Neutrophil (primary cell): Measurements from ENCODE around the gene CALML3.

Source experiments
- H3K27ac ChIP-seq: fragments of 200-600 bp; sonication (generic); 2 replicates; pipeline ENCODE4 v1.5.1; 2016; ENCODE audit warnings: mild to moderate bottlenecking, moderate library complexity
- H3K27me3 ChIP-seq: fragments of 200-600 bp; sonication (generic); 2 replicates; pipeline ENCODE4 v1.6.0; 2016; ENCODE audit warnings: mild to moderate bottlenecking
- H3K36me3 ChIP-seq: fragments of 200-600 bp; sonication (generic); 2 replicates; pipeline ENCODE4 v1.5.1; 2017
- H3K4me1 ChIP-seq, 2 experiments: fragments of 200-600 bp in 1 of 2; sonication (generic) in 1 of 2; 1 replicate in 1 of 2; 2 replicates in 1 of 2; pipeline versions ENCODE4 v1.5.1 to v1.6.1; 2013 to 2016; ENCODE audit warnings: low read depth in 1 of 2, low read length in 1 of 2, mild to moderate bottlenecking in 1 of 2, moderate library complexity in 1 of 2; ENCODE audit not compliant: control insufficient read depth in 1 of 2, insufficient read depth in 1 of 2
- H3K4me3 ChIP-seq, 2 experiments: fragments of 200-600 bp in 1 of 2; sonication (generic) in 1 of 2; 1 replicate in 1 of 2; 2 replicates in 1 of 2; pipeline ENCODE4 v1.5.1; 2013 to 2016; ENCODE audit warnings: low read depth in 1 of 2, low read length in 1 of 2, mild to moderate bottlenecking in 1 of 2, moderate library complexity in 1 of 2
- H3K9me3 ChIP-seq: fragments of 200-600 bp; sonication (generic); 2 replicates; pipeline ENCODE4 v1.5.1; 2016
- TF ChIP-seq, protein P1 (sequence below): fragments of 200-600 bp; sonication (generic); IDR thresholded peaks from 2 replicates; pipeline ENCODE4 v1.5.1; 2016; ENCODE audit warnings: antibody characterized with exemption

The CALML3 gene

GRCh38 chr10:5573968-5574641, 49.3 kb downstream of the CALML3 start:
- H3K4me1 ChIP-seq = no peaks in the 10 kb centered on the region
- H3K36me3 ChIP-seq = no peaks in the 10 kb centered on the region
- no peak overlapping the region for H3K27ac ChIP-seq
- H3K27me3 ChIP-seq = no peaks in the 10 kb centered on the region
- no peak overlapping the region for H3K4me3 ChIP-seq
- TF ChIP-seq, protein P1, sequence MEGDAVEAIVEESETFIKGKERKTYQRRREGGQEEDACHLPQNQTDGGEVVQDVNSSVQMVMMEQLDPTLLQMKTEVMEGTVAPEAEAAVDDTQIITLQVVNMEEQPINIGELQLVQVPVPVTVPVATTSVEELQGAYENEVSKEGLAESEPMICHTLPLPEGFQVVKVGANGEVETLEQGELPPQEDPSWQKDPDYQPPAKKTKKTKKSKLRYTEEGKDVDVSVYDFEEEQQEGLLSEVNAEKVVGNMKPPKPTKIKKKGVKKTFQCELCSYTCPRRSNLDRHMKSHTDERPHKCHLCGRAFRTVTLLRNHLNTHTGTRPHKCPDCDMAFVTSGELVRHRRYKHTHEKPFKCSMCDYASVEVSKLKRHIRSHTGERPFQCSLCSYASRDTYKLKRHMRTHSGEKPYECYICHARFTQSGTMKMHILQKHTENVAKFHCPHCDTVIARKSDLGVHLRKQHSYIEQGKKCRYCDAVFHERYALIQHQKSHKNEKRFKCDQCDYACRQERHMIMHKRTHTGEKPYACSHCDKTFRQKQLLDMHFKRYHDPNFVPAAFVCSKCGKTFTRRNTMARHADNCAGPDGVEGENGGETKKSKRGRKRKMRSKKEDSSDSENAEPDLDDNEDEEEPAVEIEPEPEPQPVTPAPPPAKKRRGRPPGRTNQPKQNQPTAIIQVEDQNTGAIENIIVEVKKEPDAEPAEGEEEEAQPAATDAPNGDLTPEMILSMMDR = no peak
- H3K9me3 ChIP-seq = no peaks in the 10 kb centered on the region

DNA sequence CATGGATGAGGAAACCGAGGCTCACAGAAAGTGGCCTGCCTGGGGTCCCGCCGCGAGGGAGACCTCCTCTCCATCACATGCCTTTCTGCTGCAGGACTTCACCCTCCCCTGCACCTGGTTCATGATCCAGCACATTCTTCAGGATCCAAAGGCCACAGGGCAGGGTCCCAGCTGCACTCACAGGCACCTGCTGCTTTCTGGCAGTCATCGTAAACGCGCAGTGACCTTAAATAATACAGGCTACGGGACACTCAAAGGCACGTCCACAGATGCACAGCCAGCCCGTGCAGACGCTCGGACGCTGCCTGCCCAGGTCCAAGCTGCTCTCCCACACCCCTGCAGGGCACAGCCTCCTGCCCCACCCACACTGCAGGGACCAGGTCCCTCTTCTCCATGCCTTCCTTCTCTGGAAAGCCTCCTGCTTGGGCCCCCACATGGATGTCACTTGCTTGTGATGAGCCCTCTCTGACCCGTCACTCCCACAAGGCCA, 49.9 kb downstream of the CALML3 start:
- no peaks in the 10 kb centered on the region for H3K9me3 ChIP-seq
- H3K36me3 ChIP-seq = no peaks in the 10 kb centered on the region
- H3K4me3 ChIP-seq = no peak overlapping the region
- no peaks in the 10 kb centered on the region for H3K4me1 ChIP-seq
- TF ChIP-seq, protein P1 = no peak
- H3K27ac ChIP-seq = no peak overlapping the region
- H3K27me3 ChIP-seq = no peaks in the 10 kb centered on the region

- Histone ChIP-seq H3K4me1 (no peaks in the 10 kb centered on the region), H3K9me3 (no peaks in the 10 kb centered on the region), H3K36me3 (no peaks in the 10 kb centered on the region), H3K27ac (no peak overlapping the region), H3K27me3 (no peaks in the 10 kb centered on the region), H3K4me3 (no peak overlapping the region)
- TF ChIP-seq, protein P1 = no peak
Measured at GRCh38 chr10:5575144-5575481, 50.4 kb downstream of the CALML3 start.

DNA sequence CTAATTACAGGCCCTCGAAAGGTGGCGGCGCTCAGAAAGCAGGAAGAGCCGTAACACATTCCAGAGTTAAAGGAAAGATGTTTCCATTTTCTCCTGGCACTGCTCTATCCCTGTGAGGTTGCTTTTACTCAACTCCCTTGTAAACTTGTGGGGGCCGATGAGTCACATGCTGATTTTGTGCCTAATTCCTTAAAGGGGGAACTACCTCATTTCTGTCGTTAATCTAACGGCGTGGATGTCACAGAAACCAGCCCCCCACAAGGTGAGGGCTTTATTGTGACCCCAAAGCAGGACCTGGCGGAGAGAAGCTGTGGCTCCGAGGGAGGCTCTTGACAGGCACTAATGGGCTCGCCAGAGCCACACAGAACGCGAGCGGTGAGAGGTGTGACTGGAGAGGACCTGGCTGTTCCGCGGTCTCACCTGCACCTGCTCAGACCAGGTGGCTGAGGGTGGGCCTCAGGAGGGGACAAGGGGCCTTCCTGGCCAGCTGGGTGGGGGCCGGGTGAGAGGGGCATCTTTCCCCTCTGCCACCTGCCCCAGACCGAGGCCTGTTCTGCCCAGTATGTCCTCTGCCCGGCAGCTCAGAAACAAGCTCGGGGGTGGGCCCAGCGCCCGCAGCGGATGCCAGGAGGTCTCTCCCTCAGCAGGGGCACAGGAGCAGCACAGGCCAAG, 50.9 kb downstream of the CALML3 start:
- Histone ChIP-seq H3K9me3 (no peaks in the 10 kb centered on the region), H3K4me1 (no peaks in the 10 kb centered on the region), H3K27ac (no peak overlapping the region), H3K36me3 (no peaks in the 10 kb centered on the region), H3K4me3 (no peak overlapping the region), H3K27me3 (no peaks in the 10 kb centered on the region)
- TF ChIP-seq, protein P1 = no peak

DNA sequence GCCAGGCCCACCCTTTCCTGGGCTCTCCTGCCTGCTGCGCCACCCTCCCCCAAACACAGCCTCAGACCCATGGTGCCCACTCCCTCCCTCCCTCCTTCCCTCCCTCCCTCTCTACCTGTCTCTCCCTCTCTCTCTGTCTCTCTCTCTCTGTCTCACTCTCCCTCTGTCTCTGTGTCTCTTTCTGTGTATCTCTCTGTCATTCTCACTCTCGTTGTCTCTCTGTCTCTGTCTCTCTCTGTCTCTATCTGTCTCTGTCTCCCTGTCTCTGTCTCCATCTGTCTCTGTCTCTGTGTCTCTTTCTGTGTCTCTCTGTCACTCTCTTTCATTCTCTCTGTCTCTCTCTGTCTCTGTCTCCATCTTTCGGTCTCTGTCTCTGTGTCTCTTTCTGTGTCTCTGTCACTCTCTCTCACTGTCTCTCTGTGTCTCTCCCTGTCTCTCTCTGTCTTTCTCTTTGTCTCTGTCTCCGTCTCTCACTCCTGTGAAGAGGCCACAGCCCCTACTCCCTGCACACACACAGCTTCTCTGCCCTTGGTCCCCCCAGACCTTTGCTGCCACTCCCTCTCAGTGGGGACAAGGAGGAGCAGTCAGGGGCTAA, 51.5 kb downstream of the CALML3 start:
- Histone ChIP-seq H3K27ac (no peak overlapping the region), H3K4me3 (no peak overlapping the region), H3K27me3 (no peaks in the 10 kb centered on the region), H3K4me1 (no peaks in the 10 kb centered on the region), H3K9me3 (no peaks in the 10 kb centered on the region), H3K36me3 (no peaks in the 10 kb centered on the region)
- TF ChIP-seq, protein P1 = no peak
